Activated naive CD4-positive, alpha-beta T cell treated with anti-CD3 and anti-CD28 coated beads for 36 hours (primary cell): ENCODE data around the gene ADGRE1. TPM values are rescaled to one million over a fixed set of nuclear protein-coding genes. Genes with fewer than 3 reads are reported as not detected.
"Not testable (repeated sequence)": the region's sequence is repeated elsewhere in the genome, so short reads cannot be mapped to it uniquely, and the experiment has no call there.

Experiments
- CTCF ChIA-PET: fragments of 350-600 bp; sonication (Branson Sonifier 250); formaldehyde crosslinking; loops from one replicate; lab custom pipeline; 2021; ENCODE audit warnings: antibody characterized with exemption; lab: Charles Lee
- DNase-seq: peaks from one replicate; pipeline ENCODE4 v3.0.0-alpha.2; 2020
- H3K27ac Mint-ChIP-seq: one replicate; pipeline ENCODE4 v1.8.0; 2021; ENCODE audit warnings: mild to moderate bottlenecking, mixed read lengths
- H3K27me3 Mint-ChIP-seq: one replicate; pipeline ENCODE4 v1.8.0; 2021; ENCODE audit warnings: low read depth, mixed read lengths
- H3K36me3 Mint-ChIP-seq: one replicate; pipeline ENCODE4 v1.8.0; 2021; ENCODE audit warnings: low read depth, mixed read lengths
- H3K4me1 Mint-ChIP-seq: one replicate; pipeline ENCODE4 v1.8.0; 2021; ENCODE audit warnings: low read depth, mixed read lengths
- H3K4me3 Mint-ChIP-seq: one replicate; pipeline ENCODE4 v1.8.0; 2021; ENCODE audit warnings: mild to moderate bottlenecking, moderate library complexity, mixed read lengths
- H3K9me3 Mint-ChIP-seq: one replicate; pipeline ENCODE4 v1.8.0; 2021; ENCODE audit warnings: mixed read lengths
- intact Hi-C: fragments of 100-400 bp; cut with micrococcal nuclease; formaldehyde crosslinking; loops from one replicate; pipeline ENCODE4 v1.15.1; 2023
- total RNA-seq, 2 experiments: library from RNA; stranded (reverse); gene quantifications; one replicate each; pipeline ENCODE4 v1.2.3, GENCODE V29; 2021

Gene ADGRE1
- total RNA-seq, 2 experiments from 2014 or later: 9.1 to 11.2 TPM

DNA sequence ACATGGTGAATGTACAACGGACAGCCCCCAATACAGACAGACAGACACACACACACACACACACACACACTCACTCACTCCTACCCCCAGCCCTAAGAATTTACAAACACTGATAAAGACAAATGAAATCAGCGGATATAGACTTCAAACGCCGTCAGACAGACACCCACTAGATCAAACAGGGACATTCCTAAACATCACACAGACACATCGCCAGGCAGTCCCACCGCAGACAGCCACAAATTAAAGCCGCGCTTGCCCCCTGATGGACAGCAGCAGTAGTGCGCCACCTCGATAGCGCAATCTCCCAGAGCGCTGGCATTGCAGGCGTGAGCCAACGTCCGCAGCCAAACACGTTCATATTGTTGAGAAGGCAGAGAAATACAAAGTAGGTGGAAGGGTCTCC lies 24.7 kb upstream of the ADGRE1 start:
- Mint-ChIP-seq H3K27me3 (no peaks in the 10 kb centered on the region), H3K4me1 (peaks cover 16% of the 10 kb centered on the region), H3K4me3 (peak overlapping the region; percentile 73), H3K9me3 (no peaks in the 10 kb centered on the region), H3K27ac (peak overlapping the region; percentile 80), H3K36me3 (no peaks in the 10 kb centered on the region)
- DNase-seq: peak; percentile 98
- CTCF ChIA-PET: interaction anchor here (0.5 to 3.8 kb wide), 22 partner anchors 13 to 834 kb away, joined by 3 to 46 read pairs (median 4); partner anchors contain the start of genes GPR108, SH2D3A and VAV1
- intact Hi-C loops: loop anchor here (1.0 to 5.0 kb wide), 12 partner anchors 28 to 736 kb away; partner anchors contain the start of genes SH2D3A, TNFSF9 and VAV1

DNA sequence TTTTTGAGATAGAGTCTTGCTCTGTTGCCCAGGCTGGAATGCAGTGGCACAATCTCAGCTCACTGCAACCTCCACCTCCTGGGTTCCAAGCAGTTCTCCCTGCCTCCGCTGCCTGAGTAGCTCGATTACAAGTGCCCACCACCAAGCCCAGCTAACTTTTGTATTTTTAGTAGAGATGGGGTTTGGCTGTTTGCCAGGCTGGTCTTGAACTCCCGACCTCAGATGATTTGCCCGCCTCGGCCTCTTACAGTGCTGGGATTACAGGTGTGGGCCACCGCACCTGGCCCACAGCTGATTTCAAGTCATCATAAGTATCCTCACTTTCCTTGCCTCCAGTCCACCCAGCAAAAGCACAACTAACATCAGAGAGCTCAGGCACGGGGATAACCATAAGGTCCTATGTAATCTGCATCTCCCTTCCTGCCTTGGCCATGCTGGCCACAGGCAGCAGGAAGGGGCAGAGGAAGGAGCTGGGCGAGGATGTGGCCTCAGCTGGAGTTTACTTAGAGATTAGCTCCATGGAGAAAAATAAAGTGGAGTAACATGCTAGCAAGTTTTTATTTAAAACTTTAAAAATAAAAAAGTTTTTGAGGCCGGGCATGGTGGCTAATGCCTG lies 22.9 kb upstream of the ADGRE1 start:
- intact Hi-C loops: loop anchor here (5.0 kb wide), 1 partner anchor 332 kb away; the partner anchor contains the start of gene TNFSF9
- no peak for DNase-seq
- H3K27ac Mint-ChIP-seq: no peak overlapping the region
- H3K4me3 Mint-ChIP-seq: no peak overlapping the region
- H3K4me1 Mint-ChIP-seq: peaks cover 27% of the 10 kb centered on the region
- CTCF ChIA-PET: interaction anchor here (0.6 to 3.8 kb wide), 16 partner anchors 8 to 383 kb away, joined by 3 to 46 read pairs (median 5); partner anchors contain the start of genes DENND1C, GPR108, VAV1 and ZNF557
- H3K27me3 Mint-ChIP-seq: no peaks in the 10 kb centered on the region
- no peaks in the 10 kb centered on the region for H3K36me3 Mint-ChIP-seq
- no peaks in the 10 kb centered on the region for H3K9me3 Mint-ChIP-seq

DNA sequence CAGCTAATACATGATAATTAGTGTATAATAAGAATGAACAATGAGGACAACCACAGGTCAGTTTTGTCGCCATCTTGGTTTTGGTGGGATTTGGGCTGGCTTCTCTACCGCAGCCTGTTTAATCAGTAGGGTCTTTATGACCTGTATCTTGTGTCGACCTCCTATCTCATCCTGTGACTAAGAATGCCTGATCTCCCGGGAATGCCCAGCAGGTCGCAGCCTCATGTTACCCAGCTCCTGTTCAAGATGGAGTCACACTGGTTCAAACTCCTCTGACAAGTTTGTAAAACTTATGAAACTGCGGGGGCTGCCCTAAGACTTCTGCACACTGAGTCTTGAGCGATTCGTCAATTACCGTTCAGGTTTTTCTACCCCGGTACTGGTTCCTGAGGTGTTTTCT lies 21.5 kb upstream of the ADGRE1 start:
- H3K27ac Mint-ChIP-seq: no peak overlapping the region

DNA sequence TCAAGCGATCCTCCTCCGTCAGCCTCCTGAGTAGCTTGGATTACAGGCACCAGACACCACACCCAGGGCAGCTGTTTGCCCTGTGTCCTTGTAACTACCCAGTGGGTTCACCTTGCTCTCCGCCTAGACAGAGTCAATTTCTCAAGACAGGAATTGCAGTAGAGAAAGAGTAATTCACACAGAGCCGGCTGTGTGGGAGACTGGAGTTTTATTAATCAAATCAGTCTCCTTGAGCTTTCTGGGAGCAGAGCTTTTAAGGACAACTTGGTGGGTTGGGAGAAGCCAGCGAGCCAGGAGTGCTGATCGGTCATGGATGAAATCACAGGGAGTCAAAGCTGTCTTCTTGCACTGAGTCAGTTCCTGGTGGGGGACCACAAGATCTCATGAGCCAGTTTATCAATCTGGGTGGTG lies 20.6 kb upstream of the ADGRE1 start:
- Mint-ChIP-seq H3K27me3 (no peaks in the 10 kb centered on the region), H3K36me3 (no peaks in the 10 kb centered on the region), H3K27ac (no peak overlapping the region), H3K4me3 (no peak overlapping the region), H3K9me3 (no peaks in the 10 kb centered on the region), H3K4me1 (peaks cover 29% of the 10 kb centered on the region)
- intact Hi-C loops: no loop called here
- no peak for DNase-seq
- CTCF ChIA-PET: interaction anchor here (0.6 to 1.3 kb wide), 4 partner anchors 15 to 348 kb away, joined by 3 to 4 read pairs (median 3); no protein-coding TSS in a partner anchor

More for the DNA sequence above, 21.5 kb upstream of the ADGRE1 start:
- no peaks in the 10 kb centered on the region for H3K36me3 Mint-ChIP-seq
- no peaks in the 10 kb centered on the region for H3K27me3 Mint-ChIP-seq
- H3K4me3 Mint-ChIP-seq: no peak overlapping the region
- DNase-seq: no peak
- CTCF ChIA-PET: interaction anchor here (0.8 to 3.8 kb wide), 2 partner anchors 62 to 128 kb away, joined by 3 to 46 read pairs; partner anchors contain the start of gene GPR108
- H3K9me3 Mint-ChIP-seq: no peaks in the 10 kb centered on the region
- intact Hi-C loops: no loop called here
- peaks cover 31% of the 10 kb centered on the region for H3K4me1 Mint-ChIP-seq

DNA sequence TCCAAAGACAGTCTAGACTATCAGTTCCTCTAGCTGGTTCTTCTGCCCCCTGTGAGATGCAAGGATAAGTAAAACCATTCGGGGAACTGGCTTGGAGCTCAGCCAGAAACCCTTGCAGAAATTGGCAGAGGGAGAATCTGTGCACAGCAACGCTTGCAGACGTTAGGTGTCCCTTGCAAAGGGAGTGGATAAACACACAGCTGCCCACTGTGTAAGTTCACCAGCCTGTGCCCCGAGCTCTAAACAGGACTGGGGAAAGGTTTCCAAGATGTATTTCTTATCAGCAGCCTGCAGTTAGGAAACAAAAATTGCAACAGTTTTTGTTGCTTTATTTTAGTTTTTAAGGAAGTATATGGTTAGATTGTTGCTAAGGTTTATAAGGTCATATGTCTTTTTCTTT lies 19.0 kb upstream of the ADGRE1 start:
- intact Hi-C loops: no loop called here
- Mint-ChIP-seq H3K4me3 (no peak overlapping the region), H3K27ac (no peak overlapping the region)

DNA sequence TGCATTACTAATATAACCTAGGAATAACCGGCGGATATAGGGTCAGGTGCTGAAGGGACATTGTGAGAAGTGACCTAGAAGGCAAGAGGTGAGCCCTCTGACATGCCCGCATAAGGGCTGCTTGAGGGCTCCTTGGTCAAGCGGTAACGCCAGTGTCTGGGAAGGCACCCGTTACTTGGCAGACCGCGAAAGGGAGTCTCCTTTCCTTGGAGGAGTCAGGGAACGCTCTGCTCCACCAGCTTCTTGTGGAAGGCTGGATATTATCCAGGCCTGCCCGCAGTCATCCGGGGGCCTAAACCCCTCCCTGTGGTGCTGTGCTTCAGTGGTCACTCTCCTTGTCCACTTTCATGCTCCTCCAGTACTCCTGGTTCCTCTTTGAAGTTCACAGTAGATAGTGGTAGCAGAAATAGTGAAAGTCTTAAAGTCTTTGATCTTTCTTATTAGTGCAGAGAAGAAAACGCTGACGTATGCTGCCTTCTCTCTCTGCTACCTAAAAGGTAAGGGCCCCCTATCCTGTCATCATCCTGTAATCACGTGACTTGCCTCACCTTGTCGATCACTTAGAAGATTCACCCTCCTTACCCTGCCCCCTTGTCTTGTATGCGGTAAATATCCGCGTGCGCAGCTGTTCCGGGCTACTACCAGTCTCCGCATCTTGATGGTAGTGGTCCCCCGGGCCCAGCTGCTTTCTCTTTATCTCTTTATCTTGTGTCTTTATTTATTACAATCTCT lies 18.1 kb upstream of the ADGRE1 start:
- peaks cover 15% of the 10 kb centered on the region for H3K4me1 Mint-ChIP-seq
- H3K36me3 Mint-ChIP-seq, CTCF ChIA-PET, DNase-seq, intact Hi-C loops, H3K4me3 Mint-ChIP-seq, H3K27me3 Mint-ChIP-seq, H3K9me3 Mint-ChIP-seq, H3K27ac Mint-ChIP-seq: not testable (repeated sequence)

More for the DNA sequence above, 19.0 kb upstream of the ADGRE1 start:
- CTCF ChIA-PET: interaction anchor here (1.2 kb wide), 1 partner anchor 135 kb away, joined by 3 read pairs; no protein-coding TSS in a partner anchor
- no peaks in the 10 kb centered on the region for H3K27me3 Mint-ChIP-seq
- H3K4me1 Mint-ChIP-seq: peaks cover 19% of the 10 kb centered on the region
- no peak for DNase-seq
- H3K9me3 Mint-ChIP-seq: no peaks in the 10 kb centered on the region
- H3K36me3 Mint-ChIP-seq: no peaks in the 10 kb centered on the region

DNA sequence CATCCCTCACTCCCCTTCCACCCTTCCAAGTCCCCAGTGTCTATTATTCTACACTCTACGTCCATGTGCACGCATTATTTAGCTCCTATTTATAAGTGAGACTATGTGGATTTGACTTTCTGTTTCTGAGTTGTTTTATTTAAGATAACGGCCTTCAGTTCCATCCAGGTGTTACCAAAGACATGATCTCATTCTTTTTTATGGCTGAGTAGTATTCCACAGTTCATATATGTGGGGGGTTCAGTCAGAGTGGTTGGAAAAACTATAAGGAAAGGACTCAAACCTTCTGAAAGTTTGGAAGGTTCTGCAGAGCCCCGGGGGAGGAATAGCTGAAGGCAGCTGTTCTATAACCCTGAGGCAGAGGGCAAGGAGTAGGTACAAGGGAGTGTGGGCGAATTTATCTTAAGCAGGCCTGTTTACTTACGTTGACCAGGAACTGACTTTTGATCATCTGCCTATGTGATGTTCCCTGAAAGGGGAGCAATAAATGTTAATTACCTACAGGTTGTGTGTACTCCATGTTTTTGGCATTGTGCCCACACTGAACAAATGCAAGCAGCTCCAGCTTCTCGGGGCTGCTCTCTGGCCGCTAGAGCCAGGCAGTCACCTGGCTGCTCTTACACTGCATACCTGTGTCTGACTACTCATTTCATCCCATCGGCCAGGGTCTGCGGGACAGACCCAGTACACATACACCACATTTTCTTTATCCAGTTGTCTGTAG lies 13.5 kb upstream of the ADGRE1 start:
- intact Hi-C loops: no loop called here
- Mint-ChIP-seq H3K36me3 (no peaks in the 10 kb centered on the region), H3K4me1 (peaks cover 15% of the 10 kb centered on the region), H3K9me3 (no peaks in the 10 kb centered on the region), H3K27me3 (no peaks in the 10 kb centered on the region), H3K4me3 (no peak overlapping the region), H3K27ac (no peak overlapping the region)
- no peak for DNase-seq
- CTCF ChIA-PET: interaction anchor here (0.8 to 1.0 kb wide), 2 partner anchors 10 to 90 kb away, joined by 3 read pairs; no protein-coding TSS in a partner anchor

DNA sequence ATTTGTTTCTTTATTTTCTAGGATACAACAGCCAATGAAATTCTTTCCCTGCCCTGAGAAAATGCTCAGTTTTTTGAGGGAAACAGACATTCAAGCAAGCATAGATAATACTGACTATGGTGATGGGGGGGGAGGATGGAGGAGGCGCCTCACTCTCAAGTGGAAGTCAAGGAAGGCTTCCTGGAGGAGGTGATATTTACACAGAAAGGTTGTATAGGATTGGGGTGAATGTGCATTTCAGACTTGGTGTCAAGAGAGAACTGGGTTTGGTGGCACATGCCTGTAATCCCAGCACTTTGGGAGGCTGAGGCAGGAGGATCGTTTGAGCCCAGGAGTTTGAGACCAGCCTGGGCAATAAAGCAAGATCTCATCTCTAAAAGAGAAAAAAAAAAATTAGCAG lies 12.2 kb upstream of the ADGRE1 start:
- no peaks in the 10 kb centered on the region for H3K36me3 Mint-ChIP-seq
- H3K4me1 Mint-ChIP-seq: peaks cover 10% of the 10 kb centered on the region
- intact Hi-C loops: no loop called here
- H3K4me3 Mint-ChIP-seq: no peak overlapping the region
- no peak overlapping the region for H3K27ac Mint-ChIP-seq
- peaks cover 3% of the 10 kb centered on the region for H3K9me3 Mint-ChIP-seq
- CTCF ChIA-PET: interaction anchor here (0.8 kb wide), 1 partner anchor 73 kb away, joined by 4 read pairs; no protein-coding TSS in a partner anchor
- DNase-seq: no peak
- no peaks in the 10 kb centered on the region for H3K27me3 Mint-ChIP-seq

DNA sequence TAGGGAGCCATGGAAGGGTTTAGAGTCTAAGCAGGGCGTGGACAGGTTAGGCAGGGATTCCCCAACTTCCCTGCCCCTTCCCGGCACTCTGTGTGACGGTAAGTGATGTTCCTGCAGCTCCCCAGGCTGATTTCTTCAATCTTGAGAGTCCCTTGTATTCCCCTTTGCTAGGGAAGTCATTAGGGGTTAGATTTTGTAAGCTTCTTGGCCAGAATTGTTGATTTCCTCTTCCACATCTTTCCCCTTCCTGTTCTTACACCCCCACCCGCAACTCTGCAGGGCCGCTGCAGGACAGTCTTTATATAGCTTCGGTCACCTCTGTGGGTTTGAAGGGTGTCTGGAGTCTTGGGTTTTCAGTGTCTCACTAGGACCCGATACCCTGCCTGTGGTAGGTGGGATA lies 10.6 kb upstream of the ADGRE1 start:
- no peaks in the 10 kb centered on the region for H3K36me3 Mint-ChIP-seq

DNA sequence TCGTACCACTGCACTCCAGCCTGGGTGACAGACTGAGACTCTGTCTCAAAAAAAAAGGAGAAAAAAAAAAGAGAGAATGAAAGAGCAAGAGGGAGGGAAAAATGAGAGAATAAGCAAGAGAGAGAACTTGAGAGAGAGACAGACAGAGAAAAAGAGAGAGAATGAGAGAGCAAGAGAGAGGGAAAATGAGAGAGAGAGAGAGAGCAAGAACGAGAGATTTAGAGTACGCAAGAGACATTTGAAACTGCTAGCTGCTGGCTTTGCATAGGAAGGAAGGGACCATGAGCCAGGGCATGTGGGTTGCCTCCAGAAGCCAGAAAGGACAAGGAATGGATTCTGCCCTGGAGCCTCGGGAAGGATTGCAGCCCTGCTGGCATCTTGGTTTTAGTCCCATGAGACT lies 9.6 kb upstream of the ADGRE1 start:
- H3K36me3 Mint-ChIP-seq: no peaks in the 10 kb centered on the region
- CTCF ChIA-PET: no interaction called here
- intact Hi-C loops: no loop called here

More for the DNA sequence above, 10.6 kb upstream of the ADGRE1 start:
- peaks cover 3% of the 10 kb centered on the region for H3K9me3 Mint-ChIP-seq
- H3K27ac Mint-ChIP-seq: no peak overlapping the region
- no peak overlapping the region for H3K4me3 Mint-ChIP-seq
- CTCF ChIA-PET: interaction anchor here (1.1 to 1.3 kb wide), 2 partner anchors 14 kb away, joined by 3 read pairs; no protein-coding TSS in a partner anchor
- DNase-seq: no peak
- H3K27me3 Mint-ChIP-seq: no peaks in the 10 kb centered on the region
- intact Hi-C loops: no loop called here
- H3K4me1 Mint-ChIP-seq: peaks cover 10% of the 10 kb centered on the region

DNA sequence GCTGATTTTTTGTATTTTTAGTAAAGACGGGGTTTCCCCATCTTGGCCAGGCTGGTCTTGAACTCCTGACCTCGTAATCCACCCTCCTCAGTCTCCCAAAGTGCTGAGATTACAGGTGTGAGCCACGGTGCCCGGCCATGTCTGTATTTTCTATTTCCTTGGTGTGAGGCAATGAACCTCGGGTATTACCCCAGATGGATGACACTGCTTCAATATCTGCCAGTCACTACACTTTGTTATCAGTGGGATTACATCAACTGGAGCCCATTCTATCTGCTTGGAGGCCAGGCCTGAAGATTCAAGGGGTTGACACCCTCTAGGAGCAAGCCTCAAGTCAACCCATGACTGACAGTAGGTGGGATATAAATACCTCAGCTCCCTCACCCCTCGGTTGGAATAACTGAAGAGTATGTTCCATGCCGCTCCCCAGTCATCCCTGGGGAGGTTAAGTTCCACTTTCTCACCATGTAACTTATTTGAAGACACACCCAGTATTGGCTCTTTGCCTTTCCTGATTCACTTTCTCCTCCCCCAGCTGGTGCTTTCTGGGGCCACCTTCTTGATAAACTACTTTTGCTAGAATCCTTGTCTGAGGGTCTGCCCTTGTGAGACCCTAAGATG lies 992 bp upstream of the ADGRE1 start:
- Mint-ChIP-seq H3K4me1 (peaks cover 49% of the 10 kb centered on the region), H3K27me3 (no peaks in the 10 kb centered on the region), H3K9me3 (peaks cover 13% of the 10 kb centered on the region), H3K36me3 (peaks cover 8% of the 10 kb centered on the region), H3K4me3 (no peak overlapping the region), H3K27ac (peak overlapping the region; percentile 62)
- intact Hi-C loops: no loop called here
- CTCF ChIA-PET: interaction anchor here (0.6 to 0.7 kb wide), 2 partner anchors 27 to 262 kb away, joined by 3 read pairs; no protein-coding TSS in a partner anchor
- DNase-seq: peak; percentile 39

More for the DNA sequence above, 9.6 kb upstream of the ADGRE1 start:
- peaks cover 10% of the 10 kb centered on the region for H3K4me1 Mint-ChIP-seq
- DNase-seq: no peak
- no peak overlapping the region for H3K27ac Mint-ChIP-seq
- H3K4me3 Mint-ChIP-seq: no peak overlapping the region
- peaks cover 3% of the 10 kb centered on the region for H3K9me3 Mint-ChIP-seq
- H3K27me3 Mint-ChIP-seq: no peaks in the 10 kb centered on the region
